ENCODE measurements around the gene CDH12.

Gene CDH12

DNA sequence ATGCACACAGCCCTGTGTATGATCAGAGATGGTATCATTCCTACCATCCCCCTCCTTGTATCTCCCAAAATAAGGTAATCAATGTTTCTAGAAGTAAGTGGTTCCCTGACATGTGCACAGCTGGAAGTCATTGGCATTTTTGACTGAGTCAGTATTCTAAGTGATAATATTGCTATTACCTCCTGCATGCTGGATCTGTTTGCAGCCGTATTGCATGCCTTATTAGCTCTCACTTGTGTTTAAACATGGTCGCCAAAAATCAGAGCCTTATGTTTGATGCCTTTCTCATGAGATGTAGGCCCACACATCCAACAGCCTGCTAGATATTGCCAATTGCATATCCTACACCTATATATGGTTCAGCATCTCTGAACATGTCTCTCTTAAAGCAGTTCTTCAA is 254.3 kb downstream of the CDH12 start:
- H3K4me2 ChIP-seq: no peak overlapping the region
- H3K36me3 ChIP-seq (ENCODE audit: insufficient read depth): no peaks in the 10 kb centered on the region
- H3K27me3 ChIP-seq (ENCODE audit: insufficient read depth, low read depth): no peaks in the 10 kb centered on the region
- no peak overlapping the region for H3K27ac ChIP-seq
- no peak overlapping the region for H3K9ac ChIP-seq
- no peak overlapping the region for H3K4me3 ChIP-seq (IDR thresholded peaks at IDR 0.05; ENCODE audit: insufficient read depth, low read depth, low read length)
- H3K4me1 ChIP-seq (ENCODE audit: low read depth, poor library complexity, severe bottlenecking): no peaks in the 10 kb centered on the region
- no peaks in the 10 kb centered on the region for H4K20me1 ChIP-seq (ENCODE audit: insufficient read depth)
- no peak for TF ChIP-seq CTCF (conservative IDR thresholded peaks at IDR 0.05; ENCODE audit: low read depth, low read length)
- H2AFZ ChIP-seq (ENCODE audit: low read depth): no peak overlapping the region
- H3K79me2 ChIP-seq (ENCODE audit: insufficient read depth, low read depth): no peaks in the 10 kb centered on the region

DNA sequence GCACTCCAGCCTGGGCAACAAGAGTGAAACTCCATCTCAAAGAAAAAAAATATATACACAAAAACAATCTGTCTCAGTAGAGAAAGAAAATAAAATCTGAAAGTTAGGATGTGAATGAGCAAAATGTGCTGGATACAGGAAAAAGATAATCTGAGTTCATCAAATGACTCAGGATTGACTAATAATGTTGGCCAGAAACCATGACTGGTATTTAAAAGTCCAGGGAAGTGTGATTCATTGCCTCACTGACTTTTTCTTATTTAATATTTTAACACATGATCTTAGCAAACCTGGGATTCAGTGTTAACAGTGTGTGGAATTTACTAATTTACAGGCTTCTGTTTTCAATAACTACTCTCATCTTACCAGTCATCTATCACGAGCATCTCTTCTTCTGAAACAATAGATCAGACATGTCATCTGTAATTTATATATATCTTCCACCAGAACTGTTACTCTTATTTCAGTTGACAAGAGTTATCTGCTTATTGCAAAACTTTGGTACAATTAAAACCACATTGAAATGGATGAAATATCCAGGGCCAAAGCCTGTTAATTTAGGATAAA is 256.7 kb downstream of the CDH12 start:
- no peaks in the 10 kb centered on the region for H3K4me1 ChIP-seq (ENCODE audit: low read depth, poor library complexity, severe bottlenecking)
- no peaks in the 10 kb centered on the region for H4K20me1 ChIP-seq (ENCODE audit: insufficient read depth)
- no peak overlapping the region for H3K27ac ChIP-seq
- H3K36me3 ChIP-seq (ENCODE audit: insufficient read depth): no peaks in the 10 kb centered on the region
- no peak overlapping the region for H3K9ac ChIP-seq
- no peak overlapping the region for H3K4me2 ChIP-seq
- no peak for TF ChIP-seq CTCF (conservative IDR thresholded peaks at IDR 0.05; ENCODE audit: low read depth, low read length)
- H3K27me3 ChIP-seq (ENCODE audit: insufficient read depth, low read depth): no peaks in the 10 kb centered on the region
- no peaks in the 10 kb centered on the region for H3K79me2 ChIP-seq (ENCODE audit: insufficient read depth, low read depth)
- no peak overlapping the region for H2AFZ ChIP-seq (ENCODE audit: low read depth)
- no peak overlapping the region for H3K4me3 ChIP-seq (IDR thresholded peaks at IDR 0.05; ENCODE audit: insufficient read depth, low read depth, low read length)

DNA sequence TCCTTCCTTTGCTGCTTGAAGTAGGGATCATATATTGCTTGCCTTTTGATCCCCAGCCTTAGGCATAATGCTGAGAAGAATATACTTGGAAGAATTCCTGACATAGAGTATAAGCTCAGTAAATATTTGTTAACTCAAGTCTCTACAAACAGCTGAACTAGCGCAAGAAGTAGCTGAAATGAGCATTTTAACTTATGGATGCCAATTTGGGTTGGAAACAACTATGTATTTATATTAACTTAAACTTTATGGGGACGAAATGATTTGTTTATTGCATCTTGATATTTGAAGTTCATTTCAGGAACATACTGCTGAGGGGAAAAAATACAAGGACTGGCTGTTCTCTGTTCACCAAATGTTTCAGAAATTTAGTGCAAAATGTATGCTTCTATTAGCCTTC is 258.7 kb downstream of the CDH12 start:
- Histone ChIP-seq H2AFZ (ENCODE audit: low read depth) (no peak overlapping the region), H3K4me3 (IDR thresholded peaks at IDR 0.05; ENCODE audit: insufficient read depth, low read depth, low read length) (no peak overlapping the region), H3K79me2 (ENCODE audit: insufficient read depth, low read depth) (no peaks in the 10 kb centered on the region), H4K20me1 (ENCODE audit: insufficient read depth) (no peaks in the 10 kb centered on the region), H3K27me3 (ENCODE audit: insufficient read depth, low read depth) (no peaks in the 10 kb centered on the region), H3K4me1 (ENCODE audit: low read depth, poor library complexity, severe bottlenecking) (no peaks in the 10 kb centered on the region), H3K27ac (no peak overlapping the region), H3K9ac (no peak overlapping the region), H3K4me2 (no peak overlapping the region), H3K36me3 (ENCODE audit: insufficient read depth) (no peaks in the 10 kb centered on the region)
- no peak for TF ChIP-seq CTCF (conservative IDR thresholded peaks at IDR 0.05; ENCODE audit: low read depth, low read length)

DNA sequence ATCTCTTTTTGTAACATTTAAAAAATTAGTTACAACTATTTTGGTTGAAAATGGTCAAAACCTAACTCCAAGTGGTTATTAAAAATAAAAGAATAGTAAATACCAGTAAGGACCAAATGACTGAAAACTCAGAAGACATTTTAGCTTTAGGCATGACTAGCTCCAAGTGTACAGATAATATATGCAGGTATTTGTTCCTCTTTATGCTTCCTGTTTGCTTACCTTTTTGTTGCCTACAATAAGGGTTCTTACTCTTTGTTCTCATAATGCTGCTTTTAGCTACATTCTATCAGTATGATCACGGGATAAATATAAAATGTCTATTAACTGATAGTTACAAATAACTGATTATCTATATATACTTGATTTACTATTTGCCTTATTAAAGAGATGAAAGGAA is 259.6 kb downstream of the CDH12 start:
- Histone ChIP-seq H2AFZ (ENCODE audit: low read depth) (no peak overlapping the region), H3K27ac (no peak overlapping the region), H3K9ac (no peak overlapping the region), H3K4me1 (ENCODE audit: low read depth, poor library complexity, severe bottlenecking) (no peaks in the 10 kb centered on the region), H3K36me3 (ENCODE audit: insufficient read depth) (no peaks in the 10 kb centered on the region), H3K4me3 (IDR thresholded peaks at IDR 0.05; ENCODE audit: insufficient read depth, low read depth, low read length) (no peak overlapping the region), H3K4me2 (no peak overlapping the region), H4K20me1 (ENCODE audit: insufficient read depth) (no peaks in the 10 kb centered on the region), H3K27me3 (ENCODE audit: insufficient read depth, low read depth) (no peaks in the 10 kb centered on the region), H3K79me2 (ENCODE audit: insufficient read depth, low read depth) (no peaks in the 10 kb centered on the region)
- no peak for TF ChIP-seq CTCF (conservative IDR thresholded peaks at IDR 0.05; ENCODE audit: low read depth, low read length)

Data from KMS-11 (cell line).